ENCODE data around the gene POC5. TPM values are rescaled to one million over a fixed set of nuclear protein-coding genes. Genes with fewer than 3 reads are reported as not detected.

POC5 gene
- total and polyA plus RNA-seq, 2 experiments from 2014 or later: 9.3 to 16.5 TPM

DNA sequence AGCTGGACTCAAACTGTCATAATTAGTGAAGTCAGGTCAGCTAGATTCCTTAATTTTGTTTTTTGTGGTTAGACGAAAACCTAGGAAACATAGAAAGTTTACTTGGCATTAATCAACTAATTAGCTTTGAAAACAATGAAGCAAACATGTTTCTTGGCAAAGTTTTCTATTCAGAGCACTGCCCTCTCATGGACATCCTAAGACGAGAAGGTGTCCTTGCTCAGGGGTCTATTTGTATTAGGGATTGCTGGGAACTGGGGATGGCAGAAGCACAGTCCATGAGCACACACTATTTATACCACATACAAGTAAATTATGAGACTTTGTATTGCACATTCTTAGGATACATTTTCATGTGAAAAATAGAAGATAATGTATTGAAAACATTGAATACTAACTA lies 49.7 kb downstream of the POC5 start:
- no peaks in the 10 kb centered on the region for H3K4me1 ChIP-seq (ENCODE audit: low read depth)
- TF ChIP-seq, protein P1, sequence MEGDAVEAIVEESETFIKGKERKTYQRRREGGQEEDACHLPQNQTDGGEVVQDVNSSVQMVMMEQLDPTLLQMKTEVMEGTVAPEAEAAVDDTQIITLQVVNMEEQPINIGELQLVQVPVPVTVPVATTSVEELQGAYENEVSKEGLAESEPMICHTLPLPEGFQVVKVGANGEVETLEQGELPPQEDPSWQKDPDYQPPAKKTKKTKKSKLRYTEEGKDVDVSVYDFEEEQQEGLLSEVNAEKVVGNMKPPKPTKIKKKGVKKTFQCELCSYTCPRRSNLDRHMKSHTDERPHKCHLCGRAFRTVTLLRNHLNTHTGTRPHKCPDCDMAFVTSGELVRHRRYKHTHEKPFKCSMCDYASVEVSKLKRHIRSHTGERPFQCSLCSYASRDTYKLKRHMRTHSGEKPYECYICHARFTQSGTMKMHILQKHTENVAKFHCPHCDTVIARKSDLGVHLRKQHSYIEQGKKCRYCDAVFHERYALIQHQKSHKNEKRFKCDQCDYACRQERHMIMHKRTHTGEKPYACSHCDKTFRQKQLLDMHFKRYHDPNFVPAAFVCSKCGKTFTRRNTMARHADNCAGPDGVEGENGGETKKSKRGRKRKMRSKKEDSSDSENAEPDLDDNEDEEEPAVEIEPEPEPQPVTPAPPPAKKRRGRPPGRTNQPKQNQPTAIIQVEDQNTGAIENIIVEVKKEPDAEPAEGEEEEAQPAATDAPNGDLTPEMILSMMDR (IDR thresholded peaks at IDR 0.05; ENCODE audit: low read depth, low read length): no peak
- H3K36me3 ChIP-seq: no peaks in the 10 kb centered on the region
- peaks cover 79% of the 10 kb centered on the region for H3K27me3 ChIP-seq
- no peak overlapping the region for H3K27ac ChIP-seq
- no peak overlapping the region for H3K4me3 ChIP-seq
- DNase-seq (ENCODE audit: low read depth in 1 of 2, low spot score in 1 of 2): peak in 1 of 2 donors; percentile 14
- no peaks in the 10 kb centered on the region for H3K9me3 ChIP-seq (ENCODE audit: low read depth)

DNA sequence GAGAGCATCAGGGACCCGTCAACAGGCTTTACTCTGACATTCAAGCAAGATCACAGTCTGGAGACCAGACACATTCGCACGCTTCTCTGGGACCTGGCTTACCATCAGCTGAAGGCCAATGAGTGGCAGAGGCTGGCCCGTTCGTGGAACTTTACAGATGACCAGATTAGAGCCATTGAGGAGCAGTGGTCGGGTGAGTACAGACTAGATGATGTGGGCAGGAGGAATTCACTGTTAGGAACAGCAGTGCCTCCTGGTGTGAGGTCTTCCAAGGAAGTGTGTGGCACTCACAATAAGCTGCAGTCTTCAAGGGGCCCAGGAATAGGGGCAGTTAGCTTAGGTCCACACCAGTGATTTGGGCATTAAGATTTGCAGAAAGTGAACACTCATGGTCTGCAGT lies 50.4 kb downstream of the POC5 start:
- Histone ChIP-seq H3K9me3 (ENCODE audit: low read depth) (no peaks in the 10 kb centered on the region), H3K4me3 (no peak overlapping the region), H3K27ac (no peak overlapping the region), H3K4me1 (ENCODE audit: low read depth) (no peaks in the 10 kb centered on the region), H3K27me3 (peaks cover 86% of the 10 kb centered on the region), H3K36me3 (no peaks in the 10 kb centered on the region)
- no peak for DNase-seq (ENCODE audit: low read depth in 1 of 2, low spot score in 1 of 2)
- TF ChIP-seq, protein P1 (IDR thresholded peaks at IDR 0.05; ENCODE audit: low read depth, low read length): no peak

DNA sequence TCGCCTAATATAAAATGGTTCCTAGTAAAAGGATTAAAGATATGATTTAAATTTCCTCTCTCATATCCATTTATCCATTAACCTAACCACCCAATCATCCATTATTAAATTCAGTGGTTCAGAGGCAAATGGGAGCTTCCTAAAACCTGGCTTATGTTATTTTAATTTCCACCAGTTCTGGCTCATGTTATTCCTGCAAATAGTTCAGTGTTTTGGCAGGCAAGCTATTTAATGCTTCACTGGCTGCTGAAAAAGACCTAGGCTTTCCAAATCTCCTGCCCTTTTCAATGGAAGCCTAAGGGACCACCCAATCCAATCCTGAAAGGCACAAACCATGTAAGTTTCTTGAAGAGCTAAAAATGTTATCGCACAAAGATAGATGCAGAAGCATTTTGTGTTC lies 52.3 kb downstream of the POC5 start:
- Histone ChIP-seq H3K4me3 (no peak overlapping the region), H3K36me3 (no peaks in the 10 kb centered on the region), H3K4me1 (ENCODE audit: low read depth) (no peaks in the 10 kb centered on the region), H3K27me3 (peaks cover 92% of the 10 kb centered on the region), H3K9me3 (ENCODE audit: low read depth) (no peaks in the 10 kb centered on the region), H3K27ac (no peak overlapping the region)
- TF ChIP-seq, protein P1 (IDR thresholded peaks at IDR 0.05; ENCODE audit: low read depth, low read length): no peak
- no peak for DNase-seq (ENCODE audit: low read depth in 1 of 2, low spot score in 1 of 2)

DNA sequence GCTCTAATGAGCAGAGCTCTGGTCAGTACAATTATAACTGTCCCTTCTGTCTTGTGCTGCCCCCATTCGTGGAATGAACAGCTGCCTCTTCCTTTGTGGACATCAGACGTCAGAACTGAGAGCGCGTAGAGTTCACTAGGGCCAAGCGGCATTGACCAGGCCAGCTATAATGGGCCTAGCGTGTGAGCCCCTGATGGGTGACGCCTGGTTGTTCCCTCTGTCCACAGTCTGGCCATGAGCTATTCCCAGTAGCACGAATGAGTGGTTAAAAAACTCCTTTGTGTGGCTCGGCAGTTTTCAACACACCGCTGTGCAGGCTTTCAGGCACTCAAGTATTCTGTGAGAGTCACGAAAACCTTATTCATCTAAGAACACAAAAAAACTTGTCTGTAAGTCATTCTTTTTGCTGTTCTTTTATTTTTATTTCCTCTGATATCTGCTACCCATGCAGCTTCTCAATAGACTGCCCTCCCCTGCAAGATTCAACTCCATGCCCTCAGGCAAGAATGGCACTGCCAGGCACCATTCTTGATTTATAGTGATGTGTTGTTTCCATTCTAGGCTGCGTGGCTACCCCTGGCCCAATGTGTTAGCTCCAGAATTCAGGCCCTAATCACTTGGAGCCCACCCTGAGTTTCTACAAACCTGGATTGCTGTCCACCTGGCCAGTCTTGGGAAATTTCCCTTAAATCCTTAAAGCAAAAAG lies 53.5 kb downstream of the POC5 start:
- H3K4me3 ChIP-seq: no peak overlapping the region
- H3K9me3 ChIP-seq (ENCODE audit: low read depth): no peaks in the 10 kb centered on the region
- TF ChIP-seq, protein P1 (IDR thresholded peaks at IDR 0.05; ENCODE audit: low read depth, low read length): no peak
- DNase-seq (ENCODE audit: low read depth in 1 of 2, low spot score in 1 of 2): no peak
- H3K36me3 ChIP-seq: no peaks in the 10 kb centered on the region
- H3K27ac ChIP-seq: no peak overlapping the region
- peaks cover 91% of the 10 kb centered on the region for H3K27me3 ChIP-seq
- H3K4me1 ChIP-seq (ENCODE audit: low read depth): no peaks in the 10 kb centered on the region

DNA sequence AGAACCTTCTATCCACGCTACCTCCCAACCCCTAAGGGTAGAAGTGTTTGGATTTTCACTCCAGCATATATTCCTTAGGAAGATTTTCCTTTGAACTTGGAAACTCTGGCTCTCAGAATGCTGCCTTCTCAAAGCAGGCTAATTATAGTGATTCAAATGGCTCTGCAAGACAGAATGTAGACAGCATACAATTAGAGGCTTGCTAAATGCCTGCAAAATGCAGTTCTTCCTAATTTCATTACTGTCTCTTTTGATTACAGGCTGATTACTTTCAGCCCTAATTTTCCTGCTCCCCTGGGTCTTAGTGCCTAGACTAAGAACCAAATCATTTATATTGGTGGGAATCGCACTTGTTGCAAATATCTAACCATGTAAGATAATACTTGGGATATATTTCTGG lies 55.2 kb downstream of the POC5 start:
- Histone ChIP-seq H3K4me1 (ENCODE audit: low read depth) (no peaks in the 10 kb centered on the region), H3K36me3 (no peaks in the 10 kb centered on the region), H3K4me3 (no peak overlapping the region), H3K27me3 (peaks cover 89% of the 10 kb centered on the region), H3K9me3 (ENCODE audit: low read depth) (no peaks in the 10 kb centered on the region), H3K27ac (no peak overlapping the region)
- TF ChIP-seq, protein P1 (IDR thresholded peaks at IDR 0.05; ENCODE audit: low read depth, low read length): no peak
- DNase-seq (ENCODE audit: low read depth in 1 of 2, low spot score in 1 of 2): no peak
